ENCODE data around the gene ADM5. TPM values are rescaled to one million over a fixed set of nuclear protein-coding genes. Genes with fewer than 3 reads are reported as not detected.

The ADM5 gene
- polyA plus RNA-seq, 1 donor from 2014 or later, result 7.2 TPM

DNA sequence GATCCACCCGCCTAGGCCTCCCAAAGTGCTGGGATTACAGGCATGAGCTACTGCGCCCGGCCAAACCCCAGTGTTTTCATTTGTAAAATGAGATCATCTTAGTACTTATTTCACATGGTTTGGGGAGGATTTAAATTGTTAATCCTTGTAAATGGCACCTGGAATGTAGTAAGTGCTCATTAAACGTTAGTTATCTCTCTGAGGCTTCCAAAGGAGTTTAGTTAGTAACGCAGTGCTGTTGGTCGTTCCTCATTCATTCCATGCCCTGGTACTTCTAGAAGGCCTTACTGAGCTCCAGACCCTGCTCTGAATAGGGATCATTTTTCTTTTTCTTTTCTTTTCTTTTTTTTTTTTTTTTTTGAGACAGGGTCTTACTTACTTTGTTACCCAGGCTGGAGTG, 6.7 kb downstream of the ADM5 start:
- H3K9me3 ChIP-seq (ENCODE audit: low read length), result no peaks in the 10 kb centered on the region
- no peaks in the 10 kb centered on the region for H3F3A ChIP-seq (ENCODE audit: insufficient read depth, low read length, poor library complexity, severe bottlenecking)
- no peak overlapping the region for H3K9ac ChIP-seq (ENCODE audit: low read length)
- TF ChIP-seq MXI1 (conservative IDR thresholded peaks at IDR 0.05; ENCODE audit: poor library complexity, severe bottlenecking) (no peak), SMC3 (conservative IDR thresholded peaks at IDR 0.05; ENCODE audit: poor library complexity) (no peak), CTCF (IDR thresholded peaks at IDR 0.05; ENCODE audit: poor library complexity, severe bottlenecking) (no peak), EP300 (conservative IDR thresholded peaks at IDR 0.05; ENCODE audit: poor library complexity, severe bottlenecking) (no peak), RAD21 (conservative IDR thresholded peaks at IDR 0.05) (no peak), EZH2 (IDR thresholded peaks at IDR 0.05; ENCODE audit: borderline replicate concordance, insufficient read depth, low read length, poor library complexity, severe bottlenecking) (no peak)
- TF ChIP-seq, protein P1, sequence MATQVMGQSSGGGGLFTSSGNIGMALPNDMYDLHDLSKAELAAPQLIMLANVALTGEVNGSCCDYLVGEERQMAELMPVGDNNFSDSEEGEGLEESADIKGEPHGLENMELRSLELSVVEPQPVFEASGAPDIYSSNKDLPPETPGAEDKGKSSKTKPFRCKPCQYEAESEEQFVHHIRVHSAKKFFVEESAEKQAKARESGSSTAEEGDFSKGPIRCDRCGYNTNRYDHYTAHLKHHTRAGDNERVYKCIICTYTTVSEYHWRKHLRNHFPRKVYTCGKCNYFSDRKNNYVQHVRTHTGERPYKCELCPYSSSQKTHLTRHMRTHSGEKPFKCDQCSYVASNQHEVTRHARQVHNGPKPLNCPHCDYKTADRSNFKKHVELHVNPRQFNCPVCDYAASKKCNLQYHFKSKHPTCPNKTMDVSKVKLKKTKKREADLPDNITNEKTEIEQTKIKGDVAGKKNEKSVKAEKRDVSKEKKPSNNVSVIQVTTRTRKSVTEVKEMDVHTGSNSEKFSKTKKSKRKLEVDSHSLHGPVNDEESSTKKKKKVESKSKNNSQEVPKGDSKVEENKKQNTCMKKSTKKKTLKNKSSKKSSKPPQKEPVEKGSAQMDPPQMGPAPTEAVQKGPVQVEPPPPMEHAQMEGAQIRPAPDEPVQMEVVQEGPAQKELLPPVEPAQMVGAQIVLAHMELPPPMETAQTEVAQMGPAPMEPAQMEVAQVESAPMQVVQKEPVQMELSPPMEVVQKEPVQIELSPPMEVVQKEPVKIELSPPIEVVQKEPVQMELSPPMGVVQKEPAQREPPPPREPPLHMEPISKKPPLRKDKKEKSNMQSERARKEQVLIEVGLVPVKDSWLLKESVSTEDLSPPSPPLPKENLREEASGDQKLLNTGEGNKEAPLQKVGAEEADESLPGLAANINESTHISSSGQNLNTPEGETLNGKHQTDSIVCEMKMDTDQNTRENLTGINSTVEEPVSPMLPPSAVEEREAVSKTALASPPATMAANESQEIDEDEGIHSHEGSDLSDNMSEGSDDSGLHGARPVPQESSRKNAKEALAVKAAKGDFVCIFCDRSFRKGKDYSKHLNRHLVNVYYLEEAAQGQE (IDR thresholded peaks at IDR 0.05; ENCODE audit: borderline replicate concordance), result no peak
- H3K4me2 ChIP-seq (ENCODE audit: low read length), result no peak overlapping the region
- H3K9me2 ChIP-seq (ENCODE audit: insufficient read depth, low read length), result no peaks in the 10 kb centered on the region
- H3K27me3 ChIP-seq (ENCODE audit: insufficient read depth, low read depth, low read length), result no peaks in the 10 kb centered on the region
- no peak overlapping the region for H2AFZ ChIP-seq (ENCODE audit: low read depth, low read length)
- peaks cover 7% of the 10 kb centered on the region for H3K36me3 ChIP-seq (ENCODE audit: insufficient read depth, low read length)
- H3K79me2 ChIP-seq (replicated peaks; ENCODE audit: insufficient read depth, low read length), result peaks cover 21% of the 10 kb centered on the region
- no peaks in the 10 kb centered on the region for H4K20me1 ChIP-seq (ENCODE audit: insufficient read depth)
- no peak overlapping the region for H3K4me3 ChIP-seq (ENCODE audit: low read length)
- no peak overlapping the region for H3K27ac ChIP-seq (ENCODE audit: low read length)

DNA sequence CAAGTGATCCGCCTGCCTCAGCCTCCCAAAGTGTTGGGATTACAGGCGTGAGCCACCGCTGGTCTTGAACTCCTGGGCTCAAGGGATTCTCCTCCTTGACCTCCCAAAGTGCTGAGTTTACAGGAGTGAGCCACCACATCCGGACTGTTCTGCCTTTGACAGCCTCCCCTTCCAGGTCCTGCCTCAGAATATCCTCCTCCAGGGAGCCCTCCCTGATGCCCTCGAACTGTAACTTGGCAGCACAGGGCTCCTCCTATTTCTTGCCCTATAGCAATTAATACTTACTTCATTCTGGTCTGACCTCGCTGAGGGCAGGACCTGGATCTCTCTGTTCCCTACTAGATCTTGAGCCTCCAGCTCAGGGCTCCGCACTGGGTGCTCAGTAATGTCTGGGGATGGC, 7.5 kb downstream of the ADM5 start:
- H3K9ac ChIP-seq (ENCODE audit: low read length), result no peak overlapping the region
- TF ChIP-seq TAF1 (IDR thresholded peaks at IDR 0.05; ENCODE audit: low read depth) (no peak), EP300 (conservative IDR thresholded peaks at IDR 0.05; ENCODE audit: poor library complexity, severe bottlenecking) (no peak), MXI1 (conservative IDR thresholded peaks at IDR 0.05; ENCODE audit: poor library complexity, severe bottlenecking) (no peak), CTCF (IDR thresholded peaks at IDR 0.05; ENCODE audit: poor library complexity, severe bottlenecking) (no peak), EZH2 (IDR thresholded peaks at IDR 0.05; ENCODE audit: borderline replicate concordance, insufficient read depth, low read length, poor library complexity, severe bottlenecking) (no peak), RAD21 (conservative IDR thresholded peaks at IDR 0.05) (no peak), SMC3 (conservative IDR thresholded peaks at IDR 0.05; ENCODE audit: poor library complexity) (no peak), POLR2AphosphoS5 (IDR thresholded peaks at IDR 0.05) (no peak)
- TF ChIP-seq, protein P1 (IDR thresholded peaks at IDR 0.05; ENCODE audit: borderline replicate concordance), result no peak
- H3K79me2 ChIP-seq (replicated peaks; ENCODE audit: insufficient read depth, low read length), result peaks cover 17% of the 10 kb centered on the region
- H3K9me3 ChIP-seq (ENCODE audit: low read length), result no peaks in the 10 kb centered on the region
- no peak overlapping the region for H3K4me2 ChIP-seq (ENCODE audit: low read length)
- no peaks in the 10 kb centered on the region for H3K9me2 ChIP-seq (ENCODE audit: insufficient read depth, low read length)
- no peaks in the 10 kb centered on the region for H3K27me3 ChIP-seq (ENCODE audit: insufficient read depth, low read depth, low read length)
- H4K20me1 ChIP-seq (ENCODE audit: insufficient read depth), result no peaks in the 10 kb centered on the region
- H3K27ac ChIP-seq (ENCODE audit: low read length), result no peak overlapping the region
- no peaks in the 10 kb centered on the region for H3F3A ChIP-seq (ENCODE audit: insufficient read depth, low read length, poor library complexity, severe bottlenecking)
- H2AFZ ChIP-seq (ENCODE audit: low read depth, low read length), result no peak overlapping the region
- no peak overlapping the region for H3K4me3 ChIP-seq (ENCODE audit: low read length)
- peaks cover 7% of the 10 kb centered on the region for H3K36me3 ChIP-seq (ENCODE audit: insufficient read depth, low read length)

Data from neural cell (in vitro differentiated cells).